NCI-H1694 (cell line): ENCODE data around the gene SAA1.
"Not testable (repeated sequence)": the region's sequence is repeated elsewhere in the genome, so short reads cannot be mapped to it uniquely, and the experiment has no call there.

Experiments used
- DNase-seq: peaks from one replicate; lab custom pipeline; 2025; lab: John Stamatoyannopoulos, UW

Gene SAA1

GRCh38 chr11:18259259-18259658 lies 6.8 kb upstream of the SAA1 start:
- DNase-seq = no peak

- DNase-seq = no peak
Observed at GRCh38 chr11:18261721-18262120, 4.3 kb upstream of the SAA1 start.

DNA sequence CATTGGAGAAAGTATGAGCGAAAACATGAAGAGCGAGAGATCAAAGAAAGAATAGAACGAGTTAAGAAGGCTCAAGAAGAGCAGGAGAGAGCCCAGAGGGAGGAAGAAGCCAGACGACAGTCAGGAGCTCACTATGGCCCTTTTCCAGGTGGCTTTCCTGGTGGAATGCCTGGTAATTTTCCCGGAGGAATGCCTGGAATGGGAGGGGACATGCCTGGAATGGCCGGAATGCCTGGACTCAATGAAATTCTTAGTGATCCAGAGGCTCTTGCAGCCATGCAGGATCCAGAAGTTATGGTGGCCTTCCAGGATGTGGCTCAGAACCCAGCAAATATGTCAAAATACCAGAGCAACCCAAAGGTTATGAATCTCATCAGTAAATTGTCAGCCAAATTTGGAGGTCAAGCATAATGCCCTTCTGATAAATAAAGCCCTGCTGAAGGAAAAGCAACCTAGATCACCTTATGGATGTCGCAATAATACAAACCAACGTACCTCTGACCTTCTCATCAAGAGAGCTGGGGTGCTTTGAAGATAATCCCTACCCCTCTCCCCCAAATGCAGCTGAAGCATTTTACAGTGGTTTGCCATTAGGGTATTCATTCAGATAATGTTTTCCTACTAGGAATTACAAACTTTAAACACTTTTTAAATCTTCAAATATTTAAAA lies 3.2 kb upstream of the SAA1 start:
- not testable (repeated sequence) for DNase-seq

- no peak for DNase-seq
Observed at GRCh38 chr11:18264035-18264434, 2.0 kb upstream of the SAA1 start.

DNA sequence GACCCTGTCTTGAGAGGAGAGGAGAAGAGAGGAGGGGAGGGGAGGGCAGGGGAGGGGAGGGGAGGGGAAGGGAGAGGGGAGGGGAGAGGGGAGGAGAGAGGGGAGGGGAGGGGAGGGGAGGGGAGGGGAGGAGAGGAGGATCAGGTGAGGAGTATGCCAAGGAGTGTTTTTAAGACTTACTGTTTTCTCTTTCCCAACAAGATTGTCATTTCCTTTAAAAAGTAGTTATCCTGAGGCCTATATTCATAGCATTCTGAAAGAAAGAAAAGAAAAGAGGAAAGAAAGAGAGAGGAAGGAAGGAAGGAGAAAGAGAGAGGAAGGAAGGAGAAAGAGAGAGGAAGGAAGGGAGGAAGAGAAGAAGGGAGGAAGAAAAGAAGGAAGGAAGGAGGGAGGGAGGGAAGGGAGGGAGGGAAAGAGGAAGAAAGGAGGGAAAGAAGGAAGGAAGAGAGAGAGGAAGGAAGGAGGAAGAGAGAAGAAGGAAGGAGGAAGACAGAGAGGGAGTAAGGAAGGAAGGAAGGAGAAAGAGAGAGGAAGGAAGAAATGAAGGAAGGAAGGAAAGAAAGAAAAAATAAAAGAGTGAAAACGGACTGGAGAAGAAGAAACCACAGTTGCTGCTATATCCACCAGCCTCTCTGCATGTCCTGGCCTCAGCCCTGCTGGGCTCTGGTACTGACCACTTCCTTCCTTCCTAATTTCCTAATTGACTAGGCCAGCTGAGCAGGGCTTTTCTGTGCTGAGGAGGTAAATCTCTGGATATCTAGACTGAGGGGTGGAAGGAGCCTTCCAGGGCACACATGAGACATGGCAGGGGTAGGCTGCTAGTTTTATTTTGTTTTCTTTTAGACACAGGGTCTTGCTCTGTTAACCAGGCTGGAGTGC lies 1.1 kb upstream of the SAA1 start:
- no peak for DNase-seq

DNA sequence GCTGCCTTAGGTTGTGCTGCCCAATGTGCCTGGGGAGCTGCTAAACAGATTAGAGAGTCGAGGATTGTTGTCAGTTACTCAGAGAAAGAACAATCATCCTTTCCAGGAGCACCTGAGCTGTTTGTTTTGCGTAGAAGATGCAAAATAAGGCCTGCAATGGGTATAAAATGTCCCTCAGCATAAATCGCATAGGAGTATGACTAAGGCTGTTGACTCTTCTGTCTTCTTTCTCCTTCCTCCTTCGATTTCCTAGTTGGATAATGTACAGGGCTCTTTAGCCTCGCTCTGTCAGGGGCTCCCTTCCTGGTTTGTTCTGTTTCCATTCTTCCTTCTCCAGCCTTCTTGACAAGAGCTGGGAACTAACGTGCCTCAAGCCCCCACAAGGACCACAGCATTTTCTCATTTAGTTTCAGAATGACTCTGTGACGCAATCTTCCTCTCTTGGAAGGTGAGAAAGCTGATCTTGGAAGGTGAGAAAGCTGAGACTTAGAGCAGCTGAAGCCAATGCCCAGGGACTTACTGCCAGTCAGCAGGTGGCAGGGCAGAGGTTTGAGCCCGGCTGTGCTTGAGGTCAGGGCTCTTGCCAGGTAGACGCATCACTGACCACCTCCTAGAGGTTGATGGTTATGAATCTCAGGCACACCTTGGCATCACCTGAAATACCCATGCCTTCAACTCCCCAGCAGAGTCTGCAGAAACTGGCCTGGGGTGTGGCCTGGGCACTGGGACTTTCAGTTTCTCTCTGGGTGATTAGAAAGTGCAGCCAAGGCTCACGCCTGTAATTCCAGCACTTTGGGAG lies 1.5 kb downstream of the SAA1 start:
- DNase-seq = not testable (repeated sequence)

- not testable (repeated sequence) for DNase-seq
Observed at GRCh38 chr11:18269252-18269651, 3.2 kb downstream of the SAA1 start.

DNA sequence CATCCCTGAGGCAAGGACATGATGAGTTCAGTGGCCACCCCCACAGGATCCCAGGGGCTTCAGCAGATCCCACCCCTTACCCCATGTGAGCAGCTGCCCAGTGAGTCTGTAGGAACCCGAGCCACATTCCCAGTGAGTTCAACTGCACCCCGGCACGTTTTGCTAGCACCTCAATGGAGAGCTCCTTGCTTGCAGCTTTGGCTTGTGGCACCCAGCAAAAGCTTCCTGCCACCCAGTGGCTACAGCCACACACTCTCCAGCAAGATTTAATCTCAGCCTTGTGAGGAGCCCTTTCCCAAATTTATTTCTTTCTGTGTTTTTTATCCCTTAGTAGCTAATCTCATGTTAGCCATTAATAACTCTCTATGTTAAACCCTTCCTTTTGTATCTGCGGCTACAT lies 4.0 kb downstream of the SAA1 start:
- no peak for DNase-seq

GRCh38 chr11:18271206-18271605 lies 5.1 kb downstream of the SAA1 start:
- DNase-seq = no peak

DNA sequence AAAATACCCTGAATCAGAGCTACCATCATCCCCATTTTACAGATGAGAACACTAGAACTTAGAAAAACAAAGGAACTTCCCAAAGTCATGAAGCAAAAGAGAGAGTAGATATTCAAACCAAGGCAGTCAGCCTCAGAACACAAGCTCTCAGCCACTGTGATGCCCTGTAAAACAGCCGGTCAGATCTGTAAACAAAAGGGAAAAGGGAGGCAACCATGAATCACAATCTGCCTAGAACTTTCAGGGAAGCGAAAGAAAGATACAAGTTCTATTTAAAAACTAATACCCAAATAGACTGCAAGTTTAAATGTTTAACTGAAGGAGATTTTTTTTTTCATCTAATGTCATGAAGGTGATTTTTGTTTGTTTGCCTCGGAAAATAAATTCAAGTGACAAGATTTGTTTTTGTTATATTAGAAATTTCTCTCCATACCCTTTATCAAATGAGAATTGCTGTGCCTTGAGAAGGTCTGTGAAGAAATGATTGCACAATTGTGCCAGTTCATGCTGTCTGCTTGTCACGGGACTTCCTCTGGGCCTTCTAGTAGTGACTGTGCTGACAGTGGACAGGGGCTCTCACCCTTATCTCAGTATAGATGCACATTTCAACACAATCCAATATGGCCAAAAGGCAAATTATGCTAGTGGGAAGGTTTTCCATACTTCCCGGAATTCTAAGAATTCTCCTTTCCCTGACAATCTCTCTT lies 11.7 kb downstream of the SAA1 start:
- DNase-seq = no peak

- no peak for DNase-seq
Observed at GRCh38 chr11:18280438-18281045, 14.5 kb downstream of the SAA1 start.

GRCh38 chr11:18282626-18283025 lies 16.6 kb downstream of the SAA1 start:
- no peak for DNase-seq

DNA sequence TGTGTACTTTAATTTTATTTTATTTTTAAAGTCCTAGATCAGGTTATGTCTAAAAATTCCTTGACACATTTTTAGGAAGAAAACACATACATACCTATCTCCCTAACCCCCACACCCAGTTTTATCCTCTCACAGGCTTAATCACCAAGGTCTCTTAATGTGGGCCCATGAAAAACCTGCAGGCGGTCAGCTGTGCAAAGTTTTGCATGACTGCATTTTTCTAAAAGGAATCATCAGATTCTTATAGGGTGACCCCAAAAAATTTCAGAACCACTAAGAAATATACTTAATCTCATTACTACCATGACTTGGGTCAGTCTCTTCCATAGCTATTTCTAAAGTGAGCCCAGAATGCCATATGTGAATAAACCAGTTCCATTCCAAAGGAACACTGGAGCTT lies 19.8 kb downstream of the SAA1 start:
- no peak for DNase-seq

DNA sequence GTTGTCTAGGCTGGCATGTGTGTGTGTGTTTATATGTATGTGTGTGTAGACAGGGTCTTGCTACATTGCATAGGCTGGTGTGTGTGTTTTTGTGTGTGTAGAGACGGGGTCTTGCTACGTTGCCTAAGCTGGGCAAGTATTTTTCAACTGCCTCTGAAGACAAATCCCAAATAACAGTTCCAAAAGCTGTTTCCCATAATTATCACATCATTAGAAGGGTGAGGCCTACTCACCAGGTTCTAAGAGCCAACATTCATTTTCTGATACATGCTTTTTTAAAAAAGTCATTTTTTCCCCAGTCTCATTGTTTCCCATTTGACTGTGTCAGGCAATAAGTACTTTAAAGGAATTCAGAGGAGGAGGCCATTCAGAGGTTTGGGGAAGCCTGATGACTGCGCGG lies 22.8 kb downstream of the SAA1 start:
- DNase-seq = no peak

DNA sequence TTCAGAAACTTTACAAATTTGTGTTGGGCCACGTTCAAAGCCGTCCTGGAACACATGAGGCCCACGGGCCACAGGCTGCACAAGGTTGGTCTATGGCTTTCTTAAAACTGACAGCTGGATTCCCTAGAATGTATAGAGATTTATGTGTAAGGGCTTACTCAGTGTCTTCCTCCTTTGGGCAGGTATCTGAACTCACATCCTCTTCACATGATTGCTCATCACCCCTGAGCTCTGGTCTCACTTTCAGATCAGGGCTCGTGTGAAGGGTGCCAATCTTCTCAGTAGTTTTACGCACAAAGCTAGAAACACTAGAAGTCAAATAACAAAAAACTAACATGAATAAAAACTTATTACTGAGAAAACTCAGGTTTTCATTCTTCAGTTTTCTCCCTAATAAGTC lies 28.8 kb downstream of the SAA1 start:
- no peak for DNase-seq

DNA sequence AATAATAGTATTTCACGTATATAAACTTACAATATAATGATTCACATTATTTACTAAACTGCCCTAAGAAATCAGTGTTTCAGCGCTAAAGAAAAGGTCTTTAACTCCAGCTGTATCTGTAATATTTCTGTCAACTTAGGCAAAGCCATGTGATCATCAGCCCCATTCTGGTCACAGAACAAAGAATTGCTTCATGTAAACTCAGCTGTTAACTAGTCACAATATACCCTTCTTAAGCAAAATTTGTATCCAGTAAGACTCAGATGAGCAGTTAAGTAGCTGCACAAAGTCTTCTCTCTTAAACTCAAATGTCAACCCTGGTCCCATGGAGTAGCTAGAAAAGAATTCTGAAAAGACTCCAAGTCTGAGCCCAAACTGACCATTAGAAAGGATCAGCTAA lies 29.3 kb downstream of the SAA1 start:
- no peak for DNase-seq

DNA sequence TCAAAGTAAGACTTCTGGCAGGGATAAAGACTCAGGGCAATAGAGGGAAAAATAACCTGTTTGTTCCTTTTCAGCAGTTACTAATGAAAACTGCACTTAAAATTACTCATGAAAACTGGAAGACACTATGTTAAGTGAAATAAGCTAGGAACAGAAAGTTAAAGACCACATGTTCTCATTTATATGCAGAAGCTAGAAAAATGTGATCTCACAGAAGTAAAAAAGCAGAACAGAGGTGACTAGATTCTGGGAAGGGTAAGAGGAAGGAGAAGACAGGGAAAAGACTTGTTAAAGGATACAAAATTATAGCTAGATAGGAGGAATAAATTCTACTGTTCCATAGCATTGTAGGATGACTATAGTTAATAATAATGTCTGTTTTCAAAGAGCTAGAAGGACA lies 33.7 kb downstream of the SAA1 start:
- no peak for DNase-seq

DNA sequence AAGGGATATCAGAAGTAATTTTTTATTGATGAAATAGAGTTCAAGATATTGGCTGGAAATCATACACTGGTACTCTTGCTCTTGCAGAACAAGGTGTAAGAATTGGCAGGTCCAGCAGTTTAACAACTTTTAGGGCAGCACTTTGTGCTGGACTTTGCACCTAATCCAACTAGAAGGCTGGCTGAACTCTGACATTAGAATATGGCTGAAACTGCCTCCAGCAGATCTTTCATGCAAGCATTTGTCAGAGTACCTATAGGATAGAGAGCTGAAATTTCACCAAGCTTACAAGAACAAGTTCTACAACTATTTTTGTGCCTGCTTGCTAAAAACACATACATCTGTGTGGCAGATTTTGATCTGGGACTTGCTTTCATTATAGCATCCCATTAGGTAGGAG lies 38.7 kb downstream of the SAA1 start:
- DNase-seq = no peak

GRCh38 chr11:18307461-18308139 lies 41.5 kb downstream of the SAA1 start:
- no peak for DNase-seq

- no peak for DNase-seq
Observed at GRCh38 chr11:18308242-18308641, 42.2 kb downstream of the SAA1 start.

GRCh38 chr11:18309691-18310090 lies 43.6 kb downstream of the SAA1 start:
- no peak for DNase-seq
